ENCODE results near the gene RASSF8.

DNA sequence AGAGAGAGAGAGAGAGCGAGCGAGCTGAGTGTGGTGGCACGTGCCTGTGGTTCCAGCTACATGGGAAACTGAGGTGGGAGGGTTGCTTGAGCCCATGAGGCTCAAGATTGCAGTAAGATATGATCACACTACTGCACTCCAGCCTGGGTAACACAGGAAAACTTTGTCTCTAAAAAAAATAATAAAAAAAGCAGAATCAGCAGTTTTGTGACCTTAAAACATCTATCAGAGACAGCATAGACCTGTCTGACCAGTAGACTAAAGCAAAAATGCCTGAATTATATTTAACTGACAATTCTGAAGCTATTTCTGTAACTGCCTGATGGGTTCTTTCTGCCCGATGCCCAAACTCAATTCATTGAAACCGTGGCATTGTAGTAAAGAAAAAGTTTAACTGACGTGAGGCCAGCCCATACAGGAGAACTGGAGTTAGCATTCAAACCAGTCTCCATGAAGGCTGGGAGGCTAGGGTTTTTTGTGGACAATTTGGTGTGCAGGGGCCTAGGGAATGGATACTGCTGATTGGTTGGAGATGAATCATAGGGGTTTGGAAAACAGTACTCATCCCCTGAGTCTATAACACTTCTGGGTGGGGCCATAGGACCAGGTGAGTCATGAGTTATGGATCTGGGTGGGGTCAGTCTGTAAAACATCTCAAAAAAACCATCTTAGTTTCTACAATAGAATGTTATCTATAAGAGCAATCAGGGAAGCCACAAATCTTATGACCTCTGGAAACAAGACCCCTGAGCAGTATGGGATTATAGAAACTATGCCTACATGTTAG is 8.0 kb upstream of the RASSF8 start:
- TF ChIP-seq, protein P1, sequence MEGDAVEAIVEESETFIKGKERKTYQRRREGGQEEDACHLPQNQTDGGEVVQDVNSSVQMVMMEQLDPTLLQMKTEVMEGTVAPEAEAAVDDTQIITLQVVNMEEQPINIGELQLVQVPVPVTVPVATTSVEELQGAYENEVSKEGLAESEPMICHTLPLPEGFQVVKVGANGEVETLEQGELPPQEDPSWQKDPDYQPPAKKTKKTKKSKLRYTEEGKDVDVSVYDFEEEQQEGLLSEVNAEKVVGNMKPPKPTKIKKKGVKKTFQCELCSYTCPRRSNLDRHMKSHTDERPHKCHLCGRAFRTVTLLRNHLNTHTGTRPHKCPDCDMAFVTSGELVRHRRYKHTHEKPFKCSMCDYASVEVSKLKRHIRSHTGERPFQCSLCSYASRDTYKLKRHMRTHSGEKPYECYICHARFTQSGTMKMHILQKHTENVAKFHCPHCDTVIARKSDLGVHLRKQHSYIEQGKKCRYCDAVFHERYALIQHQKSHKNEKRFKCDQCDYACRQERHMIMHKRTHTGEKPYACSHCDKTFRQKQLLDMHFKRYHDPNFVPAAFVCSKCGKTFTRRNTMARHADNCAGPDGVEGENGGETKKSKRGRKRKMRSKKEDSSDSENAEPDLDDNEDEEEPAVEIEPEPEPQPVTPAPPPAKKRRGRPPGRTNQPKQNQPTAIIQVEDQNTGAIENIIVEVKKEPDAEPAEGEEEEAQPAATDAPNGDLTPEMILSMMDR (conservative IDR thresholded peaks at IDR 0.05), result no peak
- TF ChIP-seq ZFX (IDR thresholded peaks at IDR 0.05), result no peak
